Astrocyte (in vitro differentiated cells and primary cell): ENCODE measurements around the gene KLF15. TPM values are rescaled to one million over a fixed set of nuclear protein-coding genes. Genes with fewer than 3 reads are reported as not detected.

Source experiments
- DNase-seq: peaks from one replicate; pipeline ENCODE4 v3.0.0-alpha.2; 2010; ENCODE audit warnings: low read depth
- FAIRE-seq: peaks from 2 replicates; lab custom pipeline; 2011; peaks lifted over from hg19 to GRCh38; lab: Jason Lieb, UNC
- H2AFZ ChIP-seq: 2 replicates; pipeline ENCODE4 v1.6.0; 2012; ENCODE audit warnings: low read depth, low read length, inconsistent platforms
- H3K27ac ChIP-seq: 2 replicates; pipeline ENCODE4 v1.5.1; 2011; ENCODE audit warnings: low read depth, low read length, inconsistent platforms
- H3K27me3 ChIP-seq: 2 replicates; pipeline ENCODE4 v1.6.0; 2011; ENCODE audit warnings: low read length, inconsistent platforms; ENCODE audit not compliant: insufficient read depth
- H3K36me3 ChIP-seq: 2 replicates; pipeline ENCODE4 v1.5.1; 2011; ENCODE audit warnings: low read length, inconsistent platforms; ENCODE audit not compliant: insufficient read depth
- H3K4me1 ChIP-seq: 2 replicates; pipeline ENCODE4 v1.5.1; 2011; ENCODE audit warnings: low read length, inconsistent platforms; ENCODE audit not compliant: insufficient read depth
- H3K4me2 ChIP-seq: 2 replicates; pipeline ENCODE4 v1.6.0; 2012; ENCODE audit warnings: low read length, inconsistent platforms
- H3K4me3 ChIP-seq: 2 replicates; pipeline ENCODE4 v1.5.1; 2011; ENCODE audit warnings: low read depth, mild to moderate bottlenecking, low read length, inconsistent platforms; ENCODE audit not compliant: insufficient read depth
- H3K79me2 ChIP-seq: 2 replicates; pipeline ENCODE4 v1.6.0; 2012; ENCODE audit warnings: mild to moderate bottlenecking, low read length, inconsistent platforms; ENCODE audit not compliant: insufficient read depth
- H3K9ac ChIP-seq: 2 replicates; pipeline ENCODE4 v1.6.0; 2012; ENCODE audit warnings: mild to moderate bottlenecking, low read length, inconsistent platforms
- H3K9me3 ChIP-seq: 2 replicates; pipeline ENCODE4 v1.5.1; 2012; ENCODE audit warnings: low read depth, mild to moderate bottlenecking, low read length, inconsistent platforms; ENCODE audit not compliant: insufficient read depth
- H4K20me1 ChIP-seq: 2 replicates; pipeline ENCODE4 v1.6.0; 2012; ENCODE audit warnings: low read length, inconsistent platforms; ENCODE audit not compliant: insufficient read depth
- H3K27ac Mint-ChIP-seq: one replicate; pipeline ENCODE4 v1.8.0; 2021; ENCODE audit warnings: mild to moderate bottlenecking, mixed read lengths; ENCODE audit not compliant: unreplicated experiment
- H3K27me3 Mint-ChIP-seq: one replicate; pipeline ENCODE4 v1.8.0; 2021; ENCODE audit warnings: low read depth, mixed read lengths; ENCODE audit not compliant: unreplicated experiment
- H3K36me3 Mint-ChIP-seq: one replicate; pipeline ENCODE4 v1.8.0; 2021; ENCODE audit warnings: low read depth, mixed read lengths; ENCODE audit not compliant: unreplicated experiment
- H3K4me1 Mint-ChIP-seq: one replicate; pipeline ENCODE4 v1.8.0; 2021; ENCODE audit warnings: low read depth, mixed read lengths; ENCODE audit not compliant: unreplicated experiment
- H3K4me3 Mint-ChIP-seq: one replicate; pipeline ENCODE4 v1.8.0; 2021; ENCODE audit warnings: mild to moderate bottlenecking, moderate library complexity, mixed read lengths; ENCODE audit not compliant: unreplicated experiment
- H3K9me3 Mint-ChIP-seq: one replicate; pipeline ENCODE4 v1.8.0; 2021; ENCODE audit warnings: mild to moderate bottlenecking, mixed read lengths; ENCODE audit not compliant: unreplicated experiment
- EZH2 ChIP-seq: IDR thresholded peaks from 2 replicates; pipeline ENCODE4 v1.6.1; 2012; ENCODE audit warnings: mild to moderate bottlenecking, low read length, inconsistent platforms; ENCODE audit not compliant: insufficient read depth
- total RNA-seq: library from RNA; stranded (reverse); gene quantifications from 2 replicates; pipeline ENCODE4 v1.2.1, GENCODE V29; 2021
- TF ChIP-seq, protein P1 (sequence below): IDR thresholded peaks from 2 replicates; pipeline ENCODE4 v1.5.1; 2011; ENCODE audit warnings: low read depth, mild to moderate bottlenecking, inconsistent platforms, low read length, moderate library complexity; ENCODE audit not compliant: insufficient read depth

KLF15 gene
- total RNA-seq, 1 donor from 2014 or later = 0.34 TPM

DNA sequence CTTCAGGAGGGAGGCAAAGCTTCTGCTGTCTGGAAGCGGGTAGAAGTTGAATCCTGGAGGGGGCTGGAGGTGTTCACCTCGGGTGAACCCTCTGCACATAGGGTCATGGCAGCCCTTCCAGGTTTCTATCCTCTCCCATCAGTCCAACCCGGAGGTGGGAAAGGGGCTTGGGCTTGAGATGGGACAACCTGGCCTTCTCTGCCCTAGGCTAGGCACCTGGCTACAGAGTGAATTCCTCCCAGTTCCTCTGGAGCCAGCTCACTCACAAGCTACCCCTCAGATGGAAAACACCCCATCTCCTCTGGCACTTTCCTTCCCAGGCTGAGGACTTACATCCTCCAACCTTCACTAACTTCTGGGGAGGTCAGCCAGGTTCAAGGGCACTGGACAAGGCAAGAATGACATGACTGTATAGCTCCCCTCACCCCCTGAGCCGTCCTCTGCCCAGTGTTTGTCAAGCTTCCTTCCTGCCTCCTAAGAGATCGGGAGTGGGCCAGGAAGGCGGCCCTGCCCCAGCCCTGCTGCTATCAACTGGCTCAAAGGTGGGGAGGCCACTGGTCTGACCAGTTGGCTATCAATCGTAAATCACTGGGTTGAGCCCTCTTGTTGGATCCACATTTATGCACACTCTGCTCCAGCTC, 45.8 kb downstream of the KLF15 start:
- H3K4me2 ChIP-seq = no peak overlapping the region
- TF ChIP-seq EZH2 = no peak
- TF ChIP-seq, protein P1, sequence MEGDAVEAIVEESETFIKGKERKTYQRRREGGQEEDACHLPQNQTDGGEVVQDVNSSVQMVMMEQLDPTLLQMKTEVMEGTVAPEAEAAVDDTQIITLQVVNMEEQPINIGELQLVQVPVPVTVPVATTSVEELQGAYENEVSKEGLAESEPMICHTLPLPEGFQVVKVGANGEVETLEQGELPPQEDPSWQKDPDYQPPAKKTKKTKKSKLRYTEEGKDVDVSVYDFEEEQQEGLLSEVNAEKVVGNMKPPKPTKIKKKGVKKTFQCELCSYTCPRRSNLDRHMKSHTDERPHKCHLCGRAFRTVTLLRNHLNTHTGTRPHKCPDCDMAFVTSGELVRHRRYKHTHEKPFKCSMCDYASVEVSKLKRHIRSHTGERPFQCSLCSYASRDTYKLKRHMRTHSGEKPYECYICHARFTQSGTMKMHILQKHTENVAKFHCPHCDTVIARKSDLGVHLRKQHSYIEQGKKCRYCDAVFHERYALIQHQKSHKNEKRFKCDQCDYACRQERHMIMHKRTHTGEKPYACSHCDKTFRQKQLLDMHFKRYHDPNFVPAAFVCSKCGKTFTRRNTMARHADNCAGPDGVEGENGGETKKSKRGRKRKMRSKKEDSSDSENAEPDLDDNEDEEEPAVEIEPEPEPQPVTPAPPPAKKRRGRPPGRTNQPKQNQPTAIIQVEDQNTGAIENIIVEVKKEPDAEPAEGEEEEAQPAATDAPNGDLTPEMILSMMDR = no peak
- H3K9ac ChIP-seq = no peak overlapping the region
- no peaks in the 10 kb centered on the region for H4K20me1 ChIP-seq
- peaks cover 4% of the 10 kb centered on the region for H3K9me3 ChIP-seq
- no peaks in the 10 kb centered on the region for H3K79me2 ChIP-seq
- no peaks in the 10 kb centered on the region for H3K4me1 ChIP-seq
- H3K4me3 Mint-ChIP-seq = no peak overlapping the region
- no peak for FAIRE-seq
- peaks cover 13% of the 10 kb centered on the region for H3K27me3 Mint-ChIP-seq
- no peaks in the 10 kb centered on the region for H3K36me3 Mint-ChIP-seq
- H3K4me3 ChIP-seq = no peak overlapping the region
- H3K27ac Mint-ChIP-seq = no peak overlapping the region
- H3K9me3 Mint-ChIP-seq = peaks cover 21% of the 10 kb centered on the region
- no peaks in the 10 kb centered on the region for H3K36me3 ChIP-seq
- H3K27me3 ChIP-seq = no peaks in the 10 kb centered on the region
- no peak overlapping the region for H3K27ac ChIP-seq
- DNase-seq = no peak
- peaks cover 2% of the 10 kb centered on the region for H3K4me1 Mint-ChIP-seq
- H2AFZ ChIP-seq = no peak overlapping the region

DNA sequence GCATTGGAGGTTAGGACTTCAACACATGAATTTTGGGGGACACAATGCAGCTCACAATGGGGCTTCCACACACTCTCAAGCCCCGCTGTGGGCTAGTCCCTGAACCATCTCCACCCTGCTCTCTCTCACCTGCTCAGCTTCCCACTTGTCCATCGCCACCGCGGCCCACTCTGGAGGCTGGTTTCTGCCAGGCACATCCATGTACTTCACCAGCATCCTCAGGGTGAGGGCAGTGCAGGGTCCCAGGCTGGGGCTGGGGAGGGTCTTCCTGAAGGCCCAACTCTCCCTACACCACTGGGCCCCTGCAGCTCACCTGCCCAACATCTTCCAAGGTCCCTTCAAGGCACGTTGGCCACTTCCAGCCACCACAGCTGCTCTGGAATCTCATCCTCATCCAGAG, 46.4 kb downstream of the KLF15 start:
- H3K4me1 Mint-ChIP-seq = peaks cover 2% of the 10 kb centered on the region
- peaks cover 4% of the 10 kb centered on the region for H3K9me3 ChIP-seq
- FAIRE-seq = no peak
- H3K4me2 ChIP-seq = no peak overlapping the region
- H4K20me1 ChIP-seq = no peaks in the 10 kb centered on the region
- no peak for DNase-seq
- no peak overlapping the region for H3K9ac ChIP-seq
- no peaks in the 10 kb centered on the region for H3K36me3 Mint-ChIP-seq
- no peaks in the 10 kb centered on the region for H3K27me3 ChIP-seq
- H3K36me3 ChIP-seq = no peaks in the 10 kb centered on the region
- H2AFZ ChIP-seq = no peak overlapping the region
- peaks cover 13% of the 10 kb centered on the region for H3K27me3 Mint-ChIP-seq
- no peak for TF ChIP-seq EZH2
- TF ChIP-seq, protein P1 = no peak
- H3K4me3 Mint-ChIP-seq = no peak overlapping the region
- H3K4me3 ChIP-seq = no peak overlapping the region
- no peak overlapping the region for H3K27ac Mint-ChIP-seq
- H3K4me1 ChIP-seq = peaks cover 2% of the 10 kb centered on the region
- H3K9me3 Mint-ChIP-seq = peaks cover 19% of the 10 kb centered on the region
- no peaks in the 10 kb centered on the region for H3K79me2 ChIP-seq
- no peak overlapping the region for H3K27ac ChIP-seq

DNA sequence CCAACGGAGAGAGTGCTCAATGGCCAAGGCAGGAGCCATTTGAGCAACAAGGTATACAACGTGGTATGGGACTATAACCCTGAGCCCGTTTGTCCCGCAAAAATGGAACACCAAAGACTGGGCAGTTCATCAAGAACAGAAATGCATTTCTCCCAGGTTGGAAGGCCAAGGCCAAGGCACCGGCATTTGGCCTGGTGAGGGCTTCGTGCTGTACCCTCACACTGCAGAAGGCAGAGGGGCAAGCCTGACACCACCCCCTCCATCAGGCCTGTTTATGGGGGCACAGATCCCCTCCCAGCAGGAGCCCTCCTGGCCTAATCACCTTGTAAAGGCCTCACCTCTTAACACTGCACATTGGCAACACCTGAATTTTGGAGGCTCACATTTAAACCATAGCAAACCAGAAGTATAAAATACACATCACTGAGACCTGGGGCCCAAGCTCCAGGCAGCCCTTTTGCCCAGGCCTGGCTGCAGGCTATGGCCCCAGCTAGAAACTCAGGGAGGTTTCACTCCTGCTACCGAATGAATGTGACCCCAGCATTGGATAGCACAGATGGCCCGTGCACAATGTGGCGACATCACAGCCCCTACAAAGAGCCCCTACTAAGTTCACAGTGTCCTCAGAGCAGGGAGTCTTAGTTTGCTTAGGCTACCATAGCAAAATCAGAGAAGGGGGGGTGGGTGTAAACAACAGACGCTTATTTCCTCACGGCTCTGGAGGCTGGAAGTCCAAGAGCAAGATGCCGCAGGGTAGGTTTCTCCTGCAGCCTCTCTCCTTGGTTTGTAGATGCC, 47.1 kb downstream of the KLF15 start:
- Histone ChIP-seq H3K9ac (no peak overlapping the region), H3K9me3 (peaks cover 4% of the 10 kb centered on the region), H3K36me3 (no peaks in the 10 kb centered on the region), H3K27ac (no peak overlapping the region), H3K79me2 (no peaks in the 10 kb centered on the region), H3K27me3 (no peaks in the 10 kb centered on the region), H3K4me1 (peaks cover 8% of the 10 kb centered on the region), H2AFZ (no peak overlapping the region), H3K4me2 (no peak overlapping the region), H4K20me1 (no peaks in the 10 kb centered on the region), H3K4me3 (no peak overlapping the region)
- no peak for DNase-seq
- TF ChIP-seq EZH2 = no peak
- TF ChIP-seq, protein P1 = no peak
- Mint-ChIP-seq H3K36me3 (no peaks in the 10 kb centered on the region), H3K9me3 (peaks cover 21% of the 10 kb centered on the region), H3K4me1 (peaks cover 9% of the 10 kb centered on the region), H3K4me3 (no peak overlapping the region), H3K27me3 (peaks cover 10% of the 10 kb centered on the region), H3K27ac (no peak overlapping the region)
- no peak for FAIRE-seq
